Measurements from ENCODE around the gene SMARCA2.

GRCh38 chr9:2220036-2220435, 204.9 kb downstream of the SMARCA2 start:
- TF ChIP-seq FOXM1 (IDR thresholded peaks at IDR 0.05; ENCODE audit: low read depth, low read length) (no peak), CTCF (IDR thresholded peaks at IDR 0.05 in 2 of 3, conservative IDR thresholded peaks at IDR 0.05 in 1 of 3; ENCODE audit: control insufficient read depth in 2 of 3, extremely low read depth in 1 of 3, insufficient read depth in 1 of 3, low read depth in 3 of 3, low read length in 3 of 3) (no peak), POLR2A (IDR thresholded peaks at IDR 0.05; ENCODE audit: low read depth, low read length) (no peak), NR2C2 (IDR thresholded peaks at IDR 0.05; ENCODE audit: borderline replicate concordance, control insufficient read depth, insufficient read length, low read depth) (no peak)

Measured in GM12878 (cell line).